GM11168 (cell line): ENCODE results near the gene CERS6.
"Not testable (repeated sequence)": the region's sequence is repeated elsewhere in the genome, so short reads cannot be mapped to it uniquely, and the experiment has no call there.

Experiments used
- in situ Hi-C: fragments of 300-500 bp; cut with MboI; formaldehyde crosslinking; loops from one replicate; pipeline ENCODE4 v1.12.0; 2022; ENCODE audit warnings: low sequenced_read_pairs; ENCODE audit not compliant: unreplicated experiment

The CERS6 gene, protein sequence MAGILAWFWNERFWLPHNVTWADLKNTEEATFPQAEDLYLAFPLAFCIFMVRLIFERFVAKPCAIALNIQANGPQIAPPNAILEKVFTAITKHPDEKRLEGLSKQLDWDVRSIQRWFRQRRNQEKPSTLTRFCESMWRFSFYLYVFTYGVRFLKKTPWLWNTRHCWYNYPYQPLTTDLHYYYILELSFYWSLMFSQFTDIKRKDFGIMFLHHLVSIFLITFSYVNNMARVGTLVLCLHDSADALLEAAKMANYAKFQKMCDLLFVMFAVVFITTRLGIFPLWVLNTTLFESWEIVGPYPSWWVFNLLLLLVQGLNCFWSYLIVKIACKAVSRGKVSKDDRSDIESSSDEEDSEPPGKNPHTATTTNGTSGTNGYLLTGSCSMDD

GRCh38 chr2:168455645-168456520 is at the start of gene CERS6:
TSS of gene CERS6 (plus strand) at chr2:168456272. CDS start at chr2:168456449, 177 bp downstream.
- in situ Hi-C loops = loop anchor here (10.0 kb wide), 1 partner anchor 249 kb away; no protein-coding TSS in a partner anchor

GRCh38 chr2:168412301-168412700 is 43.8 kb upstream of the CERS6 start:
- in situ Hi-C loops = not testable (repeated sequence)

DNA sequence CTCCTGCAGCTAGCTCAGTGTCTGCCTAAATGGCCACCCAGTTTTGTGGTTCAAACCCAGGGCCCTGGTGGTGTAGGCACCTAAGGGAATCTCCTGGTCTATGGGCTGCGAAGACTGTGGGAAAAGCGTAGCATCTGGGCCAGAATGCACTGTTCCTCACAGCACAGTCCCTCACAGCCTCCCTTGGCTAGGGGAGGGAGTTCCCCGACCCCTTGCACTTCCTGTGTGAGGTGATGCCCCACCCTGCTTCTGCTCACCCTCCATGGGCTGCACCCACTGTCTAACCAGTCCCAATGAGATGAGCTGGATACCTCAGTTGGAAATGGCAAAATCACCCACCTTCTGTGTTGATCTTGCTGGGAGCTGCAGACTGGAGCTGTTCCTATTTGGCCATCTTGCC is 43.0 kb upstream of the CERS6 start:
- in situ Hi-C loops = not testable (repeated sequence)

DNA sequence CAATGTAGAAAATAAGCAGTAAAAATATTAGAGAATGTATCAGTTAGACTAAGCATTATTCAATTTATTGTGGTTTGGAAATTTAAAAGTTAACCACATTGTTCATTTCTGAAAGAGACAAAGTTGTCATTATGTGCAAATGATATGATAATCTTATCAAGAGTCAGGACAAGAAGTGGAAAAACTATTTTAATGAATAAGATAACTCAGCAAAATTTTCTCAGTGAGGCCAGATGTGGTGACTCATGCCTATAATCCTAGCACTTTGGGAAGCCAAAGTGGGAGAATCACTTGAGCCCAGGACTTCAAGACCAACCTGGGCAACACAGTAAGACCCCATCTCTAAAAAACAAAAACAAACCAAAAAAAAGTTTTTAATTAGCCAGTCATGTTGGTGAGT is 39.5 kb upstream of the CERS6 start:
- in situ Hi-C loops = no loop called here

DNA sequence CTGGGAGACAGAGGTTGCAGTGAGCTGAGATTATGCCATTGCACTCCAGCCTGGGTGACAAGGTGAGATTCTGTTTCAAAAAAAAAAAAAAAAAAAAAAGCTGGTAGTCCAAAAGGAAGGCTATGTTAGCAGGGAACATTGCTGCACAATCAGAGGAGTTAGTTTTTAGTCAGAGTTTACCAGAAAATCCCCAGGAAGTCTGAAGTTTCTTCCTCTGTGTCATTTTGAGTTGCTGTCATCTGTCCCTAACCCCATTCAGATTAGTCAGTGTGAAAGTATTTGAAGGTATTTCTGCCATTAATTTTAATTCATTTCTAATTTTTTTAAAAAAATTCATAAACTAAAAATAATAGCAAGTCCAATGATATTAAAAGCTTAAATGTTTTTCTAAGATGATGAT is 33.5 kb upstream of the CERS6 start:
- in situ Hi-C loops = no loop called here

GRCh38 chr2:168424112-168424951 is 31.7 kb upstream of the CERS6 start:
- in situ Hi-C loops = no loop called here

GRCh38 chr2:168424971-168425370 is 31.1 kb upstream of the CERS6 start:
- in situ Hi-C loops = no loop called here

DNA sequence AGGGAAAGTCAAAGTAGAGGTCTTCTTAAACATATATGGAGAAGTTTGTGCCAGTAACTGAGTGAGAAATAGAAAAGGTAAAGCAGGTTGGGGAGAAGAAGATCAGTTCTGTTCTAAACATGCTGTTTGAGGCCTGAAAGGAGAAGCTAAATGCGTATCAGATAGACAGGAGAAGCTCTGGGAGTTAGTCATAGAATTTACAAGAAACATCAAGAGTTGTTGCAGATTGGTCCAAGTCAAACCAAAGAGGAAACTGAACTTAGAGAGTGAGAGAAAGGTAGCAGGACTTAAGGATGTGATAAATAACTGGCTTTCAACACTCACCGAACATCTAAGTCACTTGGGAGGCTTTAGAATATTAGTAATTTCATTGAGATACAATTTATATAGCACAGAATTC is 29.2 kb upstream of the CERS6 start:
- in situ Hi-C loops = no loop called here

- in situ Hi-C loops = no loop called here
Observed at GRCh38 chr2:168427451-168427850, 28.6 kb upstream of the CERS6 start.

GRCh38 chr2:168428431-168428830 is 27.6 kb upstream of the CERS6 start:
- in situ Hi-C loops = no loop called here

GRCh38 chr2:168429988-168430387 is 26.1 kb upstream of the CERS6 start:
- in situ Hi-C loops = no loop called here

DNA sequence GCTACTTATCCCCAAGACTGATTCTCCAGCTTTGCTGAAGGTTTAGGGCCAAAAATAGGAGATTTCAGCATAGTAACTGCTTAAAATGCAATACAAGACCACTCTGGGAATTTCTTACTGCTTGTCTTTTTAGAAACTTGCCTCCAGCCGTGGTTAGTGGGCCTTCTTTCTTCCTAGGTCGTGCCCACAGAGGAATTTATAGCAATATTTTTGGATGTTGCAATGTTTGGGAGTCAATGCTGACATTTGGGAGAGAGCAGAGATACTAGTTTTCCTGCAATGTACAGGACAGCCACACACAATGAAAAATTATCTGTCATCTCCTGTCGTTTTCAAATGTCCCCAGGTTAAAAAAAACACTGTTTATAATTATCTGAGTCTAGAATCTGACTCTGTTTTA is 25.6 kb upstream of the CERS6 start:
- in situ Hi-C loops = no loop called here

GRCh38 chr2:168431301-168432024 is 24.6 kb upstream of the CERS6 start:
- in situ Hi-C loops = no loop called here

DNA sequence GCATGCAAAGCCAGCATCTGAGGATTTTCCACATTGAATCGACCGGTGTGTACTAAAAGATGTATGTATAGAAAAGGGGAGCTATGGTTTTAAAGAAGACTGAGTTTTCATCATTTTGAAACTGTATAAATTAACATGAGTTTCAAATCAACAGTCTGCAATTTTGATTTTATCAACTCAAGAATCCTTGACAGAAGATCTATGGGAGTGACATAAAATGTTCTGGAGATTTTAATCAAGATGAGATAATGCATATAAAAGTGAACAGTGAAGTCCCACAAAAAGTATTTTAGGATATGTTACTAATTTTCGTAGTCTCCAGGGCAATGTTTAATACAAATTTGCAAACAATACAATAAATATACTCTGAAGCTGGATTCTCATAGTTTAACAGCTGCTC is 24.0 kb upstream of the CERS6 start:
- in situ Hi-C loops = no loop called here

GRCh38 chr2:168432565-168433186 is 23.4 kb upstream of the CERS6 start:
- in situ Hi-C loops = no loop called here

- in situ Hi-C loops = no loop called here
Observed at GRCh38 chr2:168433527-168433926, 22.5 kb upstream of the CERS6 start.

- in situ Hi-C loops = no loop called here
Observed at GRCh38 chr2:168434146-168434545, 21.9 kb upstream of the CERS6 start.

- in situ Hi-C loops = no loop called here
Observed at GRCh38 chr2:168436840-168437239, 19.2 kb upstream of the CERS6 start.

DNA sequence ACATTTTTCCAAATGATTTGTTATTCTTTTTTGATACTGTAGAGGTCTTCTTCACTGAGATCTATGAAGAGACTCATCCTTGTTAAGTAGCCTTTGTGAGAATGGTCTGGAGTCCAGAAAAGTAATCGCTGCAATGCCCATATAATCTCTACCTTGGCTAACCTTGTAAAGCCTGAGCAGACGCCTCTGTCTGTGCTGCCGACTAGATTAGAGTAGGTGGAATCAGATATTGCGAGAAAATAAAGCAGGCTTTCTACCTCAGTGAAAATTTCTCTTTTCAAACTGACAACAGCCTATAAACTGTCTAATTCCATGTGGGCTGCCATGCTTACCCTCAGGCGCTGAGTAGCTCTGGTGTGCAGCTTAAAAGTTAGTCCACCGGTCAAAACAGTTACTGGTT is 17.5 kb upstream of the CERS6 start:
- in situ Hi-C loops = no loop called here
